ENCODE measurements around the gene NFATC2.
A peak's percentile ranks its signal among the peaks of the same experiment; 100 is the strongest.

Gene NFATC2

GRCh38 chr20:51422514-51423289 lies 119.8 kb downstream of the NFATC2 start:
- H3K4me1 ChIP-seq (ENCODE audit: insufficient read depth, low read length, severe bottlenecking): peaks cover 44% of the 10 kb centered on the region
- peaks cover 55% of the 10 kb centered on the region for H3K36me3 ChIP-seq (ENCODE audit: insufficient read depth, low read length)
- no peak for TF ChIP-seq EZH2 (IDR thresholded peaks at IDR 0.05; ENCODE audit: borderline replicate concordance, low read length)
- no peak for TF ChIP-seq CTCF (IDR thresholded peaks at IDR 0.05; ENCODE audit: low read length)
- no peak overlapping the region for H3K4me2 ChIP-seq (ENCODE audit: low read length)
- no peaks in the 10 kb centered on the region for H3K27me3 ChIP-seq (ENCODE audit: insufficient read depth, low read length)
- H3K9me2 ChIP-seq (ENCODE audit: low read depth, low read length): no peaks in the 10 kb centered on the region
- no peak overlapping the region for H3K4me3 ChIP-seq (ENCODE audit: low read depth, low read length, poor library complexity, severe bottlenecking)
- no peak overlapping the region for H3K9ac ChIP-seq (ENCODE audit: low read length)
- H3K9me3 ChIP-seq (ENCODE audit: low read length): no peaks in the 10 kb centered on the region
- no peak overlapping the region for H2AFZ ChIP-seq (ENCODE audit: low read length)
- H3F3A ChIP-seq (ENCODE audit: insufficient read depth, low read length): no peaks in the 10 kb centered on the region
- no peaks in the 10 kb centered on the region for H3K79me2 ChIP-seq (ENCODE audit: insufficient read depth, low read length)
- peak overlapping the region; percentile 86 for H3K27ac ChIP-seq (ENCODE audit: low read depth, low read length, poor library complexity, severe bottlenecking)
- H4K20me1 ChIP-seq (ENCODE audit: insufficient read depth, low read length): no peaks in the 10 kb centered on the region

- Histone ChIP-seq H3K9me2 (ENCODE audit: low read depth, low read length) (no peaks in the 10 kb centered on the region), H2AFZ (ENCODE audit: low read length) (no peak overlapping the region), H3K4me3 (ENCODE audit: low read depth, low read length, poor library complexity, severe bottlenecking) (no peak overlapping the region), H3K4me2 (ENCODE audit: low read length) (no peak overlapping the region), H3K79me2 (ENCODE audit: insufficient read depth, low read length) (no peaks in the 10 kb centered on the region), H3K27ac (ENCODE audit: low read depth, low read length, poor library complexity, severe bottlenecking) (peak overlapping the region; percentile 28), H3K4me1 (ENCODE audit: insufficient read depth, low read length, severe bottlenecking) (peaks cover 31% of the 10 kb centered on the region), H3K27me3 (ENCODE audit: insufficient read depth, low read length) (no peaks in the 10 kb centered on the region), H4K20me1 (ENCODE audit: insufficient read depth, low read length) (no peaks in the 10 kb centered on the region), H3K9ac (ENCODE audit: low read length) (no peak overlapping the region), H3F3A (ENCODE audit: insufficient read depth, low read length) (no peaks in the 10 kb centered on the region), H3K36me3 (ENCODE audit: insufficient read depth, low read length) (peaks cover 54% of the 10 kb centered on the region), H3K9me3 (ENCODE audit: low read length) (no peaks in the 10 kb centered on the region)
- TF ChIP-seq EZH2 (IDR thresholded peaks at IDR 0.05; ENCODE audit: borderline replicate concordance, low read length): no peak
- no peak for TF ChIP-seq CTCF (IDR thresholded peaks at IDR 0.05; ENCODE audit: low read length)
Observed at GRCh38 chr20:51420805-51421204, 121.7 kb downstream of the NFATC2 start.

GRCh38 chr20:51420111-51420510 lies 122.4 kb downstream of the NFATC2 start:
- Histone ChIP-seq H3K9me2 (ENCODE audit: low read depth, low read length) (no peaks in the 10 kb centered on the region), H3K27me3 (ENCODE audit: insufficient read depth, low read length) (no peaks in the 10 kb centered on the region), H3K4me3 (ENCODE audit: low read depth, low read length, poor library complexity, severe bottlenecking) (no peak overlapping the region), H3F3A (ENCODE audit: insufficient read depth, low read length) (no peaks in the 10 kb centered on the region), H3K4me1 (ENCODE audit: insufficient read depth, low read length, severe bottlenecking) (peaks cover 26% of the 10 kb centered on the region), H3K36me3 (ENCODE audit: insufficient read depth, low read length) (peaks cover 56% of the 10 kb centered on the region), H3K27ac (ENCODE audit: low read depth, low read length, poor library complexity, severe bottlenecking) (peak overlapping the region; percentile 28), H3K79me2 (ENCODE audit: insufficient read depth, low read length) (no peaks in the 10 kb centered on the region), H4K20me1 (ENCODE audit: insufficient read depth, low read length) (no peaks in the 10 kb centered on the region), H3K4me2 (ENCODE audit: low read length) (no peak overlapping the region), H3K9ac (ENCODE audit: low read length) (no peak overlapping the region), H3K9me3 (ENCODE audit: low read length) (no peaks in the 10 kb centered on the region), H2AFZ (ENCODE audit: low read length) (no peak overlapping the region)
- no peak for TF ChIP-seq CTCF (IDR thresholded peaks at IDR 0.05; ENCODE audit: low read length)
- no peak for TF ChIP-seq EZH2 (IDR thresholded peaks at IDR 0.05; ENCODE audit: borderline replicate concordance, low read length)
